ENCODE data around the gene PARD3B.

DNA sequence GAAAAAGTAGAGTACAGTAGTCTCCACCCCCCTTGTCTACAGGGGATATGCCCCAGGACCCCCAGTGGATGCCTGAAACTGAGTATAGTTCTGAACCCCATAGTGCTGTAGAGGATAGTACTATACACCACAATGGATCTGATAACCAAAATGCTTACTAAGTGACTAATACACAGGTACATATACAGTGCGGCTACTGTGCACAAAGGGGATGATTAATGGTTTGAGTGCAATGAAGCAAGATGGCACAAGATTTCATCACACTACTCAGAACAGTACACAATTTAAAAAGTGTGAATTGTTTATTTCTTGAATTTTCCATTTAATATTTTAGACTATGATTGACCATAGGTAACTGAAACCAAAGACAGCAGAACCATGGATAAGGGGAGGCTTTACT, 690.2 kb downstream of the PARD3B start:
- TF ChIP-seq, protein P1, sequence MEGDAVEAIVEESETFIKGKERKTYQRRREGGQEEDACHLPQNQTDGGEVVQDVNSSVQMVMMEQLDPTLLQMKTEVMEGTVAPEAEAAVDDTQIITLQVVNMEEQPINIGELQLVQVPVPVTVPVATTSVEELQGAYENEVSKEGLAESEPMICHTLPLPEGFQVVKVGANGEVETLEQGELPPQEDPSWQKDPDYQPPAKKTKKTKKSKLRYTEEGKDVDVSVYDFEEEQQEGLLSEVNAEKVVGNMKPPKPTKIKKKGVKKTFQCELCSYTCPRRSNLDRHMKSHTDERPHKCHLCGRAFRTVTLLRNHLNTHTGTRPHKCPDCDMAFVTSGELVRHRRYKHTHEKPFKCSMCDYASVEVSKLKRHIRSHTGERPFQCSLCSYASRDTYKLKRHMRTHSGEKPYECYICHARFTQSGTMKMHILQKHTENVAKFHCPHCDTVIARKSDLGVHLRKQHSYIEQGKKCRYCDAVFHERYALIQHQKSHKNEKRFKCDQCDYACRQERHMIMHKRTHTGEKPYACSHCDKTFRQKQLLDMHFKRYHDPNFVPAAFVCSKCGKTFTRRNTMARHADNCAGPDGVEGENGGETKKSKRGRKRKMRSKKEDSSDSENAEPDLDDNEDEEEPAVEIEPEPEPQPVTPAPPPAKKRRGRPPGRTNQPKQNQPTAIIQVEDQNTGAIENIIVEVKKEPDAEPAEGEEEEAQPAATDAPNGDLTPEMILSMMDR (IDR thresholded peaks at IDR 0.05), result no peak
- no peak for TF ChIP-seq POLR2AphosphoS5 (IDR thresholded peaks at IDR 0.05)

Measured in transverse colon (tissue), 4 donors.